NCI-H2029 (cell line): ENCODE measurements around the gene MRPL47.
A peak's percentile ranks its signal among the peaks of the same experiment; 100 is the strongest.
"Not testable (repeated sequence)": the region's sequence is repeated elsewhere in the genome, so short reads cannot be mapped to it uniquely, and the experiment has no call there.

ENCODE experiments used
- DNase-seq: peaks from one replicate; lab custom pipeline; 2025; lab: John Stamatoyannopoulos, UW

The MRPL47 gene

DNA sequence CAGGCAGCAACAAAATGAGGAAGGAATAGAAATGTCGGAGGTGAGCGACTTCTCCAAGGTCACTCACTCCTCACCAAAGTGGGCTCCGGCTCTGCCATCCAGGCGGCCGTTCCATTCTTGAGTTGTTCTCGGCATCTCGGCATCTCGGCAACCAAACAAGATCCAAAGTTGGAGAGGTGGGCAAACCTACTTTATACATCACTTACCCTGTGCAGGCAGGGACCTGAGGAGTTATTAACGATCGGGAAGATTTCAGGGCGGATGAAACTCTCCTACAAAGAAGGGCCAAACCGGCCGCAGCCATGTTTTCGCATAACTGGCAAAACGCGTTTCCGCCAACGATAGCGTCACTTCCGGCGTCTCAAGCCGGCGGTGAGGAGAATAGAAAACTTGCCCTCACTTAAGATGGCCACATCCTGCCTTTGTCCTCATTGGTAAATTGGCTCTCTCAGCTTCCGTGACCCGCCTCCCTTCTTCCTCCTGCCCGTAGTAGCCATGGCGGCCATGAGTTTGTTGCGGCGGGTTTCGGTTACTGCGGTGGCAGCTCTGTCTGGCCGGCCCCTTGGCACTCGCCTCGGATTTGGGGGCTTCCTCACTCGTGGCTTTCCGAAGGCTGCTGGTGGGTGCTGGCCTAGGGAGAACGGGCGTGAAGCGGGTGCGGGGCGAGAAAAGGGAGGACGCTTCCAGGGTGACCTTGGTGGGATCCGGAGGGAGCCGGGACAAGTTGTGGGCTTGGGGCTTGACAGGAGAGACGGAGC lies at the start of gene MRPL47, which contains the start of gene NDUFB5:
MRPL47 (minus strand) TSS at position 318 of the 758 bp plus-strand sequence; CDS start at position 304, 14 bp downstream.
NDUFB5 (plus strand) TSS at position 474 of the 758 bp plus-strand sequence; CDS start at position 496, 22 bp downstream.
- DNase-seq: peak; percentile 98

DNA sequence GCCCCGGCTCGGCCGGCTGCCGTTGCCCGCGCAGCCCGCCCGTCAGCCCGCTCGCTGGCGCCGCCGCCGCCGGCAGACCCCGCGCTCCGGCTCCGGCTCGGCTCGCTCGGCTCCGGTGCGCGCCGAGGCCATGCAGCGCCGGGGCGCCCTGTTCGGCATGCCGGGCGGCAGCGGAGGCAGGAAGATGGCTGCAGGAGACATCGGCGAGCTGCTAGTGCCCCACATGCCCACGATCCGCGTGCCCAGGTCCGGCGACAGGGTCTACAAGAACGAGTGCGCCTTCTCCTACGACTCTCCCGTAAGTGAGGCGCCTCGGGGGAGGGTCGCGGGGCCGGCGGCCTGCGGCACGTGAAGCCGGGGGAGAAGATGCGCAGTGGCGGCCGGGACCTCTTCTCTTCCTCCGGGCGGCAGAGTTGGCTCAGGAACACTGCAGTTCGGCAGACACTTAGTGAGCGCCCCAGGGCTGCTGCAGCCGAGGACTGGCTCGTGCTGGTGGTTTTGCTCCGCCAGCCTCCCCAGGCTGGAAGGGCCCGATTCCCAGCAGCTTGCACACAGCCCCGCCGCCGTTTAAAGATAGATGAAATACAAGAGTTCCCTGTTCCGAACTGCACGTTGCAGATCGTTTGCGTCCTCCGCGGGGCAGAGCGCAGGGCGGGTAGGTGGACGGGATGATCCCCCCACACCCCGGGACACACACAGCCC lies 48.8 kb upstream of the MRPL47 start:
- peak; percentile 43 for DNase-seq

GRCh38 chr3:179652447-179653095 lies 48.1 kb upstream of the MRPL47 start, which contains the start of gene USP13:
TSS of gene USP13 (plus strand) at chr3:179653040. CDS start at chr3:179653226, 186 bp downstream.
- DNase-seq: peak; percentile 45

- DNase-seq: no peak
Measured at GRCh38 chr3:179651687-179652446, 47.4 kb upstream of the MRPL47 start.

- no peak for DNase-seq
Measured at GRCh38 chr3:179646177-179646576, 41.7 kb upstream of the MRPL47 start.

DNA sequence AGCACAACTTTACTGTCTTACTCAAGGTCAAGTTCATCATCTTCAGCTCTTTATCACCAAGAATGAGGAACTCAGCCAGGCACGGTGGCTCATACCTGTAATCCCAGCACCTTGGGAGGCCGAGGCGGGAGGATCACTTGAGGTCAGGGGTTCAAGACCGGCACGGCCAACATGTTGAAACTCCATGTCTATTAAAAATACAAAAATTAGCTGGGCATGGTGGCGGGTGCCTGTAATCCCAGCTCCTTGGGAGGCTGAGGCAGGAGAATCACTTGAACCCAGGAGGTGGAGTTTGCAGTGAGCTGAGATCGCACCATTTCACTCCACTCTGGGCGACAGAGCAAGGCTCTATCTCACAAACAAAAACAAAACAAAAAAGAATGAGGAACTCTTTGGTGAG lies 39.4 kb upstream of the MRPL47 start:
- DNase-seq: not testable (repeated sequence)

DNA sequence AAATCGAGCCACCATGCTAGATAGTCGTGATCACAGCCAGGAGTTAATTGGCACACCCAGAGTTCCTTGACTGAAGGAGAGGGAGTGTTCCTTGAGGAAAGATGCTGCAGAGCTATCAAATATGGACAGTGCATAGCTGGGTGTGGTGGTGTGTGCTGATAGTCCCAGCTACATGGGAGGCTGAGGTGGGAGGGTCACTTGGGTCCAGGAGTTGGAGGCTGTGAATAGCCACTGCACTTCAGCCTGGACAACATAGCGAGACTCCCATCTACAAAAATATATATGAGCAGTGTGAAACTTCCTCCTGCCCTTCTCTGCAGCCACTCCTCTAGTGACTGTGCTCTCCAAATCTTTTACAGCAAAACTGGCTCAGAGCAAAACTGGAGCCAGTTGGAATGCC lies 38.4 kb upstream of the MRPL47 start:
- no peak for DNase-seq

GRCh38 chr3:179640469-179640868 lies 36.0 kb upstream of the MRPL47 start:
- no peak for DNase-seq

GRCh38 chr3:179630753-179631451 lies 26.5 kb upstream of the MRPL47 start:
- no peak for DNase-seq

DNA sequence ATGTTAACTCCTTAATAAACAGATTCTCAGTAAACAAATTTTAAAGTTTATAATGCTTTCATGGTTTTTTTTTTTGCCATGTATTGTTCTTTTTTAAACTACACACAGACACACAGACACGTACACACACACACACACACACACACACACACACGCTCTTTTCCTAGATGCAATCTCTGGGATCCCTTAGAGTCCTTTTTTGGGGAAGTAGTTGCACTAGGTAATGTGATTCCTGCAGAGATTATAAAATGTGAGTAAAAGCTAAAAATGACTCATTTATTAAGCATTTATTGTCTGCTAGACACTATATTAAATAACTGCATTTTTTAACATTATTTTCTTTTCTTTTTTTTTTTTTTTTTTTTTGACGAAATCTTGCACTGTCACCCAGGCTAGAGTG lies 20.0 kb upstream of the MRPL47 start:
- DNase-seq: no peak

DNA sequence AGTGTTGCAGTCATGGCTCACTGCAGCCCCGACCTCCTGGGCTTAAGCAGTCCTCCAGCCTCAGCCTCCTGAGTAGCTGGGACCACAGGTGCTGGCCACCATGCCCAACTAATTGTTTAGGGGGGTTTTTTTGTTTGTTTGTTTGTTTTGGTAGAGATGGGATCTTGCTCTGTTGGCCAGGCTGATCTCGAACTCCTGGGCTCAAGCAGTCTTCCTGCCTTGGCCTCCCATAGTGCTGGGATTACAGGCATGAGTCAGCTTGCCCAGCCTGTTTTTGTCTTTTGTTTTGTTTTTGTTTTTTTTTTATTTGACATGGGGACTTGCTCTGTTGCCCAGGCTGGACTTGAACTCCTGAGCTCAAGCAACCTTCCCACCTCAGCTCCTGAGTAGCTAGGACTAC lies 17.6 kb upstream of the MRPL47 start:
- no peak for DNase-seq

GRCh38 chr3:179615458-179616173 lies 11.2 kb upstream of the MRPL47 start:
- no peak for DNase-seq

DNA sequence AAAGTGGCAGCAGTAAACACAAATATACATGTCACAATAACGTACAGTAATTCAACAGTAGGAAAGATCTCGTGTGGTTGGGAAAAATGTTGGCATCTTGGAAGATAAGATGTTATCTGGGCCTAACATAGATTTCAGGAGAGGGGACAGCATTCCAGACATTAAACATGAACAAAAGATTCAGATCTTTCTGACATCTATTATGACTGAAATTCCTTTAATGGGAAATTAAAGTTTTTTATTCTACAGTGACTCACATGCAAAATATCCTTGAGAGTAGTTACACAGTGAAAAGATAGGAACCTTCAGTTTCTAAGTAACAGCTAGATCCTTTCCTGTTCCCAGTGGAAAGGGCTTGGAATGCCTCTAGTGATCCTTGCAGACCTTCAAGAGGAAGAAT lies 9.4 kb upstream of the MRPL47 start:
- DNase-seq: no peak

DNA sequence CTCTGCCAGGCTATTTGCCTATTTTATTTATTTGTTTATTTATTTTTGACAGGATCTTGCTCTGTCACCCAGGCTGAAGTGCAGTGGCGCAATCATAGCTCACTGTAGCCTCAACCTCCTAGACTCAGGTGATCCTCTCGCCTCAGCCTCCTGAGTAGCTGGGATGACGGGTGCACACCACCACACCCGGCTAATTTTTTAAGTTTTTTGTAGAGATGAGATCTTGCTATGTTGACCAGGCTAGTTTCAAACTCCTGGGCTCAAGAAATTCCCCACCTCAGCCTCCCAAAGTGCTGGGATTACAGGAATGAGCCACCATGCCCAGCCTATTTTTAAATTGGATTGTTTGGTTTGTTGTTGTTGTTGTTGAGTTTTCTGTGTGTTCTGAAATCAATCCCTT lies 5.6 kb upstream of the MRPL47 start:
- no peak for DNase-seq

- DNase-seq: no peak
Measured at GRCh38 chr3:179608931-179609720, 4.7 kb upstream of the MRPL47 start.

GRCh38 chr3:179606534-179607085 lies 2.2 kb upstream of the MRPL47 start:
- DNase-seq: no peak

GRCh38 chr3:179603831-179604230 lies 607 bp downstream of the MRPL47 start:
- DNase-seq: no peak

- DNase-seq: no peak
Measured at GRCh38 chr3:179603321-179603720, 1.1 kb downstream of the MRPL47 start.

- no peak for DNase-seq
Measured at GRCh38 chr3:179599531-179599930, 4.9 kb downstream of the MRPL47 start.

GRCh38 chr3:179591313-179591712 lies 13.1 kb downstream of the MRPL47 start:
- DNase-seq: no peak
